Loucy (cell line): ENCODE measurements around the gene DCAF15.
"Not testable (repeated sequence)": the region's sequence is repeated elsewhere in the genome, so short reads cannot be mapped to it uniquely, and the experiment has no call there.

Source experiments
- H2AFZ ChIP-seq: fragments of 200-600 bp; sonication (generic); 2 replicates; pipeline ENCODE4 v1.6.0; 2016; ENCODE audit warnings: antibody characterized with exemption, mild to moderate bottlenecking, low read length, moderate library complexity
- H3F3A ChIP-seq: fragments of 200-600 bp; 2 replicates; pipeline ENCODE4 v1.6.0; 2016; ENCODE audit warnings: antibody characterized with exemption, low read depth, mild to moderate bottlenecking
- H3K27me3 ChIP-seq: fragments of 200-600 bp; sonication (generic); 2 replicates; pipeline ENCODE4 v1.6.1; 2014; ENCODE audit warnings: low read length, mild to moderate bottlenecking; ENCODE audit not compliant: insufficient read depth, poor library complexity, severe bottlenecking
- H3K36me3 ChIP-seq: fragments of 200-600 bp; sonication (generic); 2 replicates; pipeline ENCODE4 v1.6.1; 2016; ENCODE audit warnings: low read length; ENCODE audit not compliant: insufficient read depth
- H3K4me1 ChIP-seq: fragments of 200-600 bp; sonication (generic); 2 replicates; pipeline ENCODE4 v1.5.1; 2014; ENCODE audit warnings: low read length, mild to moderate bottlenecking; ENCODE audit not compliant: insufficient read depth, poor library complexity, severe bottlenecking
- H3K4me2 ChIP-seq: fragments of 200-600 bp; sonication (generic); 2 replicates; pipeline ENCODE4 v1.6.0; 2014; ENCODE audit warnings: antibody characterized with exemption, low read length, low read depth, mild to moderate bottlenecking; ENCODE audit not compliant: poor library complexity, severe bottlenecking
- H3K4me3 ChIP-seq: fragments of 200-600 bp; sonication (generic); 2 replicates; pipeline ENCODE4 v1.5.1; 2014; ENCODE audit warnings: low read length, mild to moderate bottlenecking, mixed read lengths; ENCODE audit not compliant: poor library complexity, severe bottlenecking
- H3K79me2 ChIP-seq: fragments of 200-600 bp; sonication (generic); 2 replicates; pipeline ENCODE4 v1.6.1; 2014; ENCODE audit warnings: low read length; ENCODE audit not compliant: insufficient read depth
- H3K9ac ChIP-seq: fragments of 200-600 bp; sonication (generic); 2 replicates; pipeline ENCODE4 v1.6.0; 2014; ENCODE audit warnings: mild to moderate bottlenecking, low read depth, low read length, moderate library complexity; ENCODE audit not compliant: poor library complexity, severe bottlenecking
- H3K9me2 ChIP-seq: fragments of 200-600 bp; sonication (generic); replicated peaks from 2 replicates; pipeline ENCODE4 v1.6.1; 2016; ENCODE audit warnings: low read depth, low read length, mixed read lengths
- H3K9me3 ChIP-seq: fragments of 200-600 bp; sonication (generic); 2 replicates; pipeline ENCODE4 v1.6.1; 2014; ENCODE audit warnings: mild to moderate bottlenecking, antibody characterized with exemption, low read length, low read depth; ENCODE audit not compliant: insufficient read depth
- H4K20me1 ChIP-seq: fragments of 200-600 bp; sonication (generic); 2 replicates; pipeline ENCODE4 v1.6.0; 2014; ENCODE audit warnings: antibody characterized with exemption, low read length, mild to moderate bottlenecking; ENCODE audit not compliant: insufficient read depth, poor library complexity, severe bottlenecking
- EZH2phosphoT487 ChIP-seq: fragments of 200-600 bp; IDR thresholded peaks from 2 replicates; pipeline ENCODE4 v1.6.1; 2018; ENCODE audit warnings: antibody characterized with exemption, mild to moderate bottlenecking, moderate library complexity, borderline replicate concordance
- TF ChIP-seq, protein P1 (sequence below): fragments of 200-600 bp; sonication (generic); conservative IDR thresholded peaks from 2 replicates; pipeline ENCODE4 v1.5.1; 2014; ENCODE audit warnings: mild to moderate bottlenecking, antibody characterized with exemption, low read length

DCAF15 gene

DNA sequence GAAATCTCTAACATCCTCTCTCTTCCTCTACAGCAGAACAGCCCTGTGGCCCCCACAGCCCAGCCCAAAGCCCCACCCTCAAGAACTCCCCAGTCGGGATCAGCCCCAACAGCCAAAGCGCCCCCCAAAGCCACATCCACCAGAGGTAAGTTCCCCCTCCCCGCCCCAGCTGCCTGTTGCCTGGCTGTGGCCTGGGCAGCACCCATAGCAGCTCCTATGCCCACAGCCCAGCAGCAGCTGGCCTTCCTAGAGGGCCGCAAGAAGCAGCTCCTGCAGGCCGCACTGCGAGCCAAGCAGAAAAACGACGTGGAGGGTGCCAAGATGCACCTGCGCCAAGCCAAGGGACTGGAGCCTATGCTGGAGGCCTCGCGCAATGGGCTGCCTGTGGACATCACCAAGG is 31.8 kb upstream of the DCAF15 start:
- Histone ChIP-seq H3K79me2 (no peaks in the 10 kb centered on the region), H3K36me3 (peaks cover 13% of the 10 kb centered on the region; the same call in 1 of the 2 replicates), H3K4me1 (no peaks in the 10 kb centered on the region), H3K9me2 (no peaks in the 10 kb centered on the region), H3K27me3 (no peaks in the 10 kb centered on the region), H3K4me3 (no peak overlapping the region), H3K4me2 (no peak overlapping the region), H4K20me1 (no peaks in the 10 kb centered on the region), H2AFZ (no peak overlapping the region), H3K9ac (no peak overlapping the region), H3F3A (peaks cover 4% of the 10 kb centered on the region; the same call in 1 of the 2 replicates), H3K9me3 (0 out of 2 replicates have a peak, but pooled peaks cover 3% of the 10 kb centered on the region)
- TF ChIP-seq, protein P1, sequence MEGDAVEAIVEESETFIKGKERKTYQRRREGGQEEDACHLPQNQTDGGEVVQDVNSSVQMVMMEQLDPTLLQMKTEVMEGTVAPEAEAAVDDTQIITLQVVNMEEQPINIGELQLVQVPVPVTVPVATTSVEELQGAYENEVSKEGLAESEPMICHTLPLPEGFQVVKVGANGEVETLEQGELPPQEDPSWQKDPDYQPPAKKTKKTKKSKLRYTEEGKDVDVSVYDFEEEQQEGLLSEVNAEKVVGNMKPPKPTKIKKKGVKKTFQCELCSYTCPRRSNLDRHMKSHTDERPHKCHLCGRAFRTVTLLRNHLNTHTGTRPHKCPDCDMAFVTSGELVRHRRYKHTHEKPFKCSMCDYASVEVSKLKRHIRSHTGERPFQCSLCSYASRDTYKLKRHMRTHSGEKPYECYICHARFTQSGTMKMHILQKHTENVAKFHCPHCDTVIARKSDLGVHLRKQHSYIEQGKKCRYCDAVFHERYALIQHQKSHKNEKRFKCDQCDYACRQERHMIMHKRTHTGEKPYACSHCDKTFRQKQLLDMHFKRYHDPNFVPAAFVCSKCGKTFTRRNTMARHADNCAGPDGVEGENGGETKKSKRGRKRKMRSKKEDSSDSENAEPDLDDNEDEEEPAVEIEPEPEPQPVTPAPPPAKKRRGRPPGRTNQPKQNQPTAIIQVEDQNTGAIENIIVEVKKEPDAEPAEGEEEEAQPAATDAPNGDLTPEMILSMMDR, result no peak
- no peak for TF ChIP-seq EZH2phosphoT487

GRCh38 chr19:13920940-13921747 is 31.2 kb upstream of the DCAF15 start:
- Histone ChIP-seq H2AFZ (no peak overlapping the region; the same call in 1 of the 2 replicates), H3K79me2 (no peaks in the 10 kb centered on the region), H4K20me1 (no peaks in the 10 kb centered on the region), H3K4me1 (no peaks in the 10 kb centered on the region), H3F3A (peaks cover 4% of the 10 kb centered on the region; the same call in 1 of the 2 replicates), H3K9ac (no peak overlapping the region), H3K4me2 (no peak overlapping the region), H3K9me3 (0 out of 2 replicates have a peak, but pooled peaks cover 3% of the 10 kb centered on the region), H3K36me3 (peaks cover 14% of the 10 kb centered on the region; the same call in 1 of the 2 replicates), H3K4me3 (no peak overlapping the region), H3K27me3 (no peaks in the 10 kb centered on the region), H3K9me2 (no peaks in the 10 kb centered on the region)
- TF ChIP-seq, protein P1, result no peak

- H3F3A ChIP-seq, result not testable (repeated sequence)
- H3K36me3 ChIP-seq, result peaks cover 20% of the 10 kb centered on the region; the same call in 1 of the 2 replicates
Measured at GRCh38 chr19:13922118-13922517, 30.2 kb upstream of the DCAF15 start.

More at GRCh38 chr19:13922118-13922517, 30.2 kb upstream of the DCAF15 start:
- not testable (repeated sequence) for H3K27me3 ChIP-seq, H3K9ac ChIP-seq, H3K9me2 ChIP-seq, H3K79me2 ChIP-seq, H2AFZ ChIP-seq, H3K4me1 ChIP-seq, H3K4me3 ChIP-seq, H3K4me2 ChIP-seq, H3K9me3 ChIP-seq, H4K20me1 ChIP-seq
